GM12878 (cell line): ENCODE results near the gene OR10K2. TPM values are rescaled to one million over a fixed set of nuclear protein-coding genes. Genes with fewer than 3 reads are reported as not detected.

Experiments
- ATAC-seq: fragments of 200-7000 bp; cut with Tn5 transposase; 3 replicates; pipeline ENCODE4 v1.9.1; 2020; ENCODE audit warnings: mild to moderate bottlenecking, moderate library complexity
- BruUV-seq: library from RNA; stranded (reverse); fragments of 400-500 nt; replicated peaks from 2 replicates; lab custom pipeline; 2021; lab: Mats Ljungman, UMichigan
- CTCF ChIA-PET: fragments of 300-600 bp; sonication (Branson Sonifier 250); formaldehyde crosslinking; extraction: SDS; loops from one replicate; lab custom pipeline; 2021; ENCODE audit warnings: inconsistent platforms; lab: Yijun Ruan, JAX
- POLR2A ChIA-PET: fragments of 350-600 bp; formaldehyde crosslinking; extraction: SDS; loops from one replicate; lab custom pipeline; 2021; ENCODE audit warnings: inconsistent platforms; lab: Charles Lee
- RAD21 ChIA-PET: fragments of 300-600 bp; sonication (Branson Sonifier 250); formaldehyde crosslinking; loops from one replicate; lab custom pipeline; 2023; ENCODE audit warnings: antibody characterized with exemption; ENCODE audit not compliant: unreplicated experiment; lab: Charles Lee
- SMC1A ChIA-PET: fragments of 300-600 bp; sonication (Branson Sonifier 250); formaldehyde crosslinking; loops from one replicate; lab custom pipeline; 2023; ENCODE audit not compliant: unreplicated experiment, uncharacterized antibody; lab: Charles Lee
- DNase-seq: peaks from one replicate; pipeline ENCODE4 v3.0.0-alpha.2; 2011; ENCODE audit warnings: low read depth, low spot score
- FAIRE-seq: peaks from 3 replicates; lab custom pipeline; 2011; peaks lifted over from hg19 to GRCh38; lab: Jason Lieb, UNC
- H2AFZ ChIP-seq: 2 replicates; pipeline ENCODE4 v1.6.0; 2011; ENCODE audit warnings: low read depth, low read length, control low read depth; ENCODE audit not compliant: control insufficient read depth
- H3K27ac ChIP-seq: 2 replicates; pipeline ENCODE4 v1.5.1; 2011; ENCODE audit warnings: control low read depth; ENCODE audit not compliant: control insufficient read depth, insufficient read depth
- H3K27me3 ChIP-seq, 2 experiments: replicated peaks in 1 of 2; 2 replicates each; pipeline versions ENCODE4 v1.6.0 to v1.6.1; 2011; ENCODE audit warnings: low read length in 1 of 2; ENCODE audit not compliant: control insufficient read depth in 2 of 2, insufficient read depth in 2 of 2
- H3K36me3 ChIP-seq, 2 experiments: 2 replicates each; pipeline ENCODE4 v1.5.1; 2011; ENCODE audit warnings: low read length in 1 of 2; ENCODE audit not compliant: control insufficient read depth in 2 of 2, insufficient read depth in 2 of 2
- H3K4me1 ChIP-seq: 2 replicates; pipeline ENCODE4 v1.6.1; 2011; ENCODE audit warnings: mild to moderate bottlenecking, low read length, moderate library complexity, mixed read lengths; ENCODE audit not compliant: control insufficient read depth, insufficient read depth
- H3K4me2 ChIP-seq: 2 replicates; pipeline ENCODE4 v1.6.0; 2011; ENCODE audit warnings: control low read depth; ENCODE audit not compliant: control insufficient read depth, insufficient read depth
- H3K4me3 ChIP-seq: fragments of 200-600 bp; sonication (generic); 2 replicates; pipeline ENCODE4 v1.5.1; 2016
- H3K79me2 ChIP-seq: 2 replicates; pipeline ENCODE4 v1.6.0; 2011; ENCODE audit warnings: low read length; ENCODE audit not compliant: control insufficient read depth, insufficient read depth
- H3K9ac ChIP-seq: 2 replicates; pipeline ENCODE4 v1.8.0; 2011; ENCODE audit warnings: low read length, control low read depth, mixed read lengths; ENCODE audit not compliant: control insufficient read depth, insufficient read depth
- H3K9me3 ChIP-seq: replicated peaks from 3 replicates; pipeline ENCODE4 v1.5.1; 2011; ENCODE audit warnings: mild to moderate bottlenecking, low read length; ENCODE audit not compliant: control insufficient read depth, insufficient read depth
- H4K20me1 ChIP-seq: 2 replicates; pipeline ENCODE4 v1.6.0; 2011; ENCODE audit not compliant: control insufficient read depth, insufficient read depth
- EED ChIP-seq: sonication (generic); IDR thresholded peaks from 2 replicates; pipeline ENCODE4 v1.6.1; 2016; ENCODE audit warnings: antibody characterized with exemption, low read depth
- FOXK2 ChIP-seq: fragments of 450-650 bp; IDR thresholded peaks from 2 replicates; pipeline ENCODE4 v1.6.1; 2017; ENCODE audit warnings: mild to moderate bottlenecking, moderate library complexity
- KAT2A ChIP-seq: conservative IDR thresholded peaks from 2 replicates; pipeline ENCODE4 v1.6.1; 2011; ENCODE audit warnings: low read depth, low read length; ENCODE audit not compliant: control insufficient read depth
- NR2C2 ChIP-seq: IDR thresholded peaks from 2 replicates; pipeline ENCODE4 v1.6.1; 2011; ENCODE audit warnings: borderline replicate concordance, low read depth; ENCODE audit not compliant: control insufficient read depth, insufficient read length
- STAT1 ChIP-seq: fragments of 450-650 bp; conservative IDR thresholded peaks from 2 replicates; pipeline ENCODE4 v1.6.1; 2014; ENCODE audit warnings: antibody characterized with exemption, mild to moderate bottlenecking
- TCF7 ChIP-seq: IDR thresholded peaks from 2 replicates; pipeline ENCODE4 v1.6.1; 2014; ENCODE audit warnings: antibody characterized with exemption, borderline replicate concordance
- in situ Hi-C: fragments of 300-500 bp; cut with MboI; formaldehyde crosslinking; loops from 9 replicates; pipeline ENCODE4 v1.14.3; 2018; ENCODE audit warnings: mixed read lengths
- intact Hi-C: fragments of 100-400 bp; cut with micrococcal nuclease; formaldehyde crosslinking; loops from one replicate; pipeline ENCODE4 v1.14.2; 2022; ENCODE audit not compliant: unreplicated experiment
- polyA plus RNA-seq, 11 experiments: library from polyadenylated mRNA; depleted of rRNA in 4 of 11; unstranded in 6 of 11; stranded (reverse) in 5 of 11; fragments of >200 nt; fragmentation: Nextera tagmentation in 4 of 11; fragmentation: Illumina TruSeq in 1 of 11; extraction: Ambion mirVana in 4 of 11; extraction: Trizol in 1 of 11; gene quantifications; 1 replicate in 1 of 11; 2 replicates in 10 of 11; pipeline versions ENCODE4 v1.2.1 to v1.2.3, GENCODE V29; 2011 to 2016; ENCODE audit warnings: inconsistent platforms in 2 of 11, missing spikeins in 2 of 11, low read depth in 1 of 11
- total RNA-seq, 4 experiments: library from RNA; depleted of rRNA in 3 of 4; stranded (reverse); fragments of >200 nt in 3 of 4; fragmentation: Illumina TruSeq in 1 of 4; extraction: Trizol in 1 of 4; gene quantifications; 2 replicates each; pipeline versions ENCODE4 v1.2.1 to v1.2.3, GENCODE V29; 2013 to 2021
- TF ChIP-seq, protein P1 (sequence below): IDR thresholded peaks from 2 replicates; pipeline ENCODE4 v1.6.1; 2011; ENCODE audit warnings: mild to moderate bottlenecking, low read depth, low read length, moderate library complexity; ENCODE audit not compliant: insufficient replicate concordance
- TF ChIP-seq, protein P2 (sequence below): fragments of 450-650 bp; conservative IDR thresholded peaks from 2 replicates; pipeline ENCODE4 v1.6.1; 2017; ENCODE audit warnings: mild to moderate bottlenecking, moderate library complexity
- TF ChIP-seq, protein P3 (sequence below): fragments of 450-650 bp; IDR thresholded peaks from 2 replicates; pipeline ENCODE4 v1.6.1; 2016; ENCODE audit warnings: mild to moderate bottlenecking

The OR10K2 gene
- total and polyA plus RNA-seq, 10 of the 15 experiments (the other 5 are each of a cell fraction or from before 2014, with no cell fraction given) = not detected

DNA sequence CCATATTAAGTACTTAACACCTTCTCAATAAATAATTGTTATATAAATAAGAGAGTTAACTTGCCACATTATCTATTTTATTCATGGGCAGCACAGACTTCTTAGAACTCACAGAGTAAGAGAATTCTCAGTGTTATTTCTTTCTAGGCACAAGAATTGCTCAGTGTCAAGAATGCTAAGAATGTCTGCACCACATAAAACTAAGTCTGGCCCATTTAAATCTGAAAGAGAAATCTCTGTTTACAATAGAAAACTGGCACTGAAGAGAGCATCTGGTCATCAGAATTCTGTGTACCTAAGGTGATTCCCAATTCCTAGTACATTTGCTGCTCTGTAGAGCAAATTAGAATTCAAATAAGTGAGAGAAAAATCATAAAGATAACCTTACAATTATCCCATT, 3.8 kb downstream of the OR10K2 start:
- H4K20me1 ChIP-seq = no peaks in the 10 kb centered on the region
- ATAC-seq = no peak
- ChIA-PET POLR2A (no interaction called here), RAD21 (no interaction called here), CTCF (no interaction called here)
- H3K4me3 ChIP-seq = no peak overlapping the region
- DNase-seq = no peak
- H3K4me1 ChIP-seq = no peaks in the 10 kb centered on the region
- no peak overlapping the region for H3K9ac ChIP-seq
- no TSS peak for BruUV-seq
- no peak overlapping the region for H3K27ac ChIP-seq
- no peaks in the 10 kb centered on the region for H3K36me3 ChIP-seq
- TF ChIP-seq KAT2A (no peak), EED (no peak), FOXK2 (no peak), NR2C2 (no peak), TCF7 (no peak), STAT1 (no peak)
- TF ChIP-seq, protein P1, sequence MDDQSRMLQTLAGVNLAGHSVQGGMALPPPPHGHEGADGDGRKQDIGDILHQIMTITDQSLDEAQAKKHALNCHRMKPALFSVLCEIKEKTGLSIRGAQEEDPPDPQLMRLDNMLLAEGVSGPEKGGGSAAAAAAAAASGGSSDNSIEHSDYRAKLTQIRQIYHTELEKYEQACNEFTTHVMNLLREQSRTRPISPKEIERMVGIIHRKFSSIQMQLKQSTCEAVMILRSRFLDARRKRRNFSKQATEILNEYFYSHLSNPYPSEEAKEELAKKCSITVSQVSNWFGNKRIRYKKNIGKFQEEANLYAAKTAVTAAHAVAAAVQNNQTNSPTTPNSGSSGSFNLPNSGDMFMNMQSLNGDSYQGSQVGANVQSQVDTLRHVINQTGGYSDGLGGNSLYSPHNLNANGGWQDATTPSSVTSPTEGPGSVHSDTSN = no peak
- TF ChIP-seq, protein P2, sequence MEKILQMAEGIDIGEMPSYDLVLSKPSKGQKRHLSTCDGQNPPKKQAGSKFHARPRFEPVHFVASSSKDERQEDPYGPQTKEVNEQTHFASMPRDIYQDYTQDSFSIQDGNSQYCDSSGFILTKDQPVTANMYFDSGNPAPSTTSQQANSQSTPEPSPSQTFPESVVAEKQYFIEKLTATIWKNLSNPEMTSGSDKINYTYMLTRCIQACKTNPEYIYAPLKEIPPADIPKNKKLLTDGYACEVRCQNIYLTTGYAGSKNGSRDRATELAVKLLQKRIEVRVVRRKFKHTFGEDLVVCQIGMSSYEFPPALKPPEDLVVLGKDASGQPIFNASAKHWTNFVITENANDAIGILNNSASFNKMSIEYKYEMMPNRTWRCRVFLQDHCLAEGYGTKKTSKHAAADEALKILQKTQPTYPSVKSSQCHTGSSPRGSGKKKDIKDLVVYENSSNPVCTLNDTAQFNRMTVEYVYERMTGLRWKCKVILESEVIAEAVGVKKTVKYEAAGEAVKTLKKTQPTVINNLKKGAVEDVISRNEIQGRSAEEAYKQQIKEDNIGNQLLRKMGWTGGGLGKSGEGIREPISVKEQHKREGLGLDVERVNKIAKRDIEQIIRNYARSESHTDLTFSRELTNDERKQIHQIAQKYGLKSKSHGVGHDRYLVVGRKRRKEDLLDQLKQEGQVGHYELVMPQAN = no peak
- TF ChIP-seq, protein P3, sequence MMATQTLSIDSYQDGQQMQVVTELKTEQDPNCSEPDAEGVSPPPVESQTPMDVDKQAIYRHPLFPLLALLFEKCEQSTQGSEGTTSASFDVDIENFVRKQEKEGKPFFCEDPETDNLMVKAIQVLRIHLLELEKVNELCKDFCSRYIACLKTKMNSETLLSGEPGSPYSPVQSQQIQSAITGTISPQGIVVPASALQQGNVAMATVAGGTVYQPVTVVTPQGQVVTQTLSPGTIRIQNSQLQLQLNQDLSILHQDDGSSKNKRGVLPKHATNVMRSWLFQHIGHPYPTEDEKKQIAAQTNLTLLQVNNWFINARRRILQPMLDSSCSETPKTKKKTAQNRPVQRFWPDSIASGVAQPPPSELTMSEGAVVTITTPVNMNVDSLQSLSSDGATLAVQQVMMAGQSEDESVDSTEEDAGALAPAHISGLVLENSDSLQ = no peak
- TF ChIP-seq, all 136 proteins: peak for 0
- no peak for FAIRE-seq
- SMC1A ChIA-PET = no interaction called here
- Histone ChIP-seq H3K9me3 (no peaks in the 10 kb centered on the region), H2AFZ (no peak overlapping the region), H3K79me2 (no peaks in the 10 kb centered on the region), H3K4me2 (no peak overlapping the region), H3K27me3 (no peaks in the 10 kb centered on the region)
- in situ Hi-C loops (no loop called here), intact Hi-C loops (no loop called here)
